HCEC 1CT (cell line): ENCODE measurements around the gene SPNS3.

Experiments used
- DNase-seq: peaks from one replicate; pipeline ENCODE4 v3.0.0-alpha.2; 2017

SPNS3 gene, protein sequence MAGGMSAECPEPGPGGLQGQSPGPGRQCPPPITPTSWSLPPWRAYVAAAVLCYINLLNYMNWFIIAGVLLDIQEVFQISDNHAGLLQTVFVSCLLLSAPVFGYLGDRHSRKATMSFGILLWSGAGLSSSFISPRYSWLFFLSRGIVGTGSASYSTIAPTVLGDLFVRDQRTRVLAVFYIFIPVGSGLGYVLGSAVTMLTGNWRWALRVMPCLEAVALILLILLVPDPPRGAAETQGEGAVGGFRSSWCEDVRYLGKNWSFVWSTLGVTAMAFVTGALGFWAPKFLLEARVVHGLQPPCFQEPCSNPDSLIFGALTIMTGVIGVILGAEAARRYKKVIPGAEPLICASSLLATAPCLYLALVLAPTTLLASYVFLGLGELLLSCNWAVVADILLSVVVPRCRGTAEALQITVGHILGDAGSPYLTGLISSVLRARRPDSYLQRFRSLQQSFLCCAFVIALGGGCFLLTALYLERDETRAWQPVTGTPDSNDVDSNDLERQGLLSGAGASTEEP

DNA sequence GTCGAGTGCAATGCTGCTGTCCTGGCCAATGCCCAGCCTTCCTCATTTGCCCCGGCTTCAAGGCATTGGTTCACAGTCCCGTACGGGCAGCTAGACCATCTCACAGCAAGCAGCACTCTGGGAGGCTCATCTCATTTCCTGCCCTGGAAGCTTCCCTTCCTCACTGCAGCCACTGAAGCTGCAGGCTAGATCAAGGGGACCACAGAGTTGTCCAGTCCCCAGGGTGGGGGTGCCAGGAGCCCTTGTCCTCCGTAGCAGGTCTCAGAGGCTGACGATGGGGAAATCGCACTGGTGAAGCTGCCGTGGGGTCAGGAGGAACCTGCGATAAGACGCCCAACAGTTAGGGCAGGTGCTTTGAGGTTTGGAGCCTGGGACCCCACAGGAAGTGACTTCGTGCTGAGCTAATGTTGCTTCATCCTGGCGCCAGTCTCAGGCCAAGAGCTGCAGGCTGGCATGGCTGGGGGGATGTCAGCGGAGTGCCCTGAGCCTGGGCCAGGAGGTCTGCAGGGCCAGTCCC, at the start of gene SPNS3:
Gene SPNS3 (plus strand): TSS at position 426 of the 517 bp plus-strand sequence. CDS start 28 bp downstream, at position 454.
- DNase-seq = no peak

DNA sequence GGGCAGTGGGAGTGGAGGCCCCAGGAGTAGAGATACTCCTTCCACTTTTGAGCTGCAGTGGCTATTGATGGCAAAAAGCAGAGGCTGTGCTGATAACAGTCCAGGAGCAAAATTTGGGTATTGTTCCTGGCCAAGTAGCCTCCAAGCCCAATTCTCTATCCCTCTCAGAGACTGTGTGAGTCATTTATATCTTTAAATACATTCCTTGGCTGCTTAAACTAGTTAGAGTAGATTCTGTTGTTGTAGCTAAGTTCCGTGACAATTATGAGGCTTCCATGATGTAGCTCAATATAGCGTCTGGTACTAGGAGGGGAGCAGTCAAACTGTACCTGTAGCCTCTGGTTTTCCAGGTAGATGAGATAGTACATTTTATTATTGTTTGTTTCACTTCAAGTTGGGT, 47.3 kb upstream of the SPNS3 start:
- DNase-seq = peak; percentile 23

DNA sequence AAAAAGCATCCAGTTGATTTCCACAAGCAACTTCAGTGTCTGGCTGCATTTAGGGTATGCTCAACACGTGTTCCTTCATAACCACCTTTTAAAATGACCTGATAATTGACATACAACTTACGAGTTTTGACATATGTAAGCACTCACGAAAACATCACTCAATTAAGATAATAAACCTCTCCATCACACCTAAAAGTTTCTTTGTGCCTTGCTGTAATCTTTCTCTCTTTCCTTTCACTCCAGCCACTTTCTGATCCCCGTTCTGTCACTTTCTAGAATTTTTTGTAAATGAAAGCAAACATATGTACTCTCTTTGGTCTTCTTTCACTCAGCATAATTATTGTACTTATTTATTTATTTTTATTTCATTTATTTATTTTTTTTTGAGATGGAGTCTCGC, 46.6 kb upstream of the SPNS3 start:
- no peak for DNase-seq

DNA sequence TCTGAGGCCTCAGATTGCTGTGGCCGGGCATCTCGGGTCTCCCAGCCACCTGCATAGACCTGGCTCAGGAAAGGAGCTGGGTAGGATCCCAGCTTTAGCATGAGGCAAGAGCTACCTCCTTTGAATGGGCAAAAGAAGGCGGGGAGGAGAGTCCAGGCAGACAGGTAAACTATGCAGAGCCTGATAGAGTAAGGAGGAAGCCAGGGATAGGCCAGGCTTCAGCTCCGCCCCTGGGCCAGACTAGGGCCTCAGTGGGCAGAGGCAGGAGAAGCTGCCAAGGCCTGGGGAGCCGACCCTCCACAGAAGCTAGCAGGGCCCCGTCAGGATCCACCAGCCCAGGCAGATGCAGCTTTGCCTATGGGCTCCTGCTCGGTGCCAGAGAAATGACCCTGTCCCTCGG, 44.7 kb upstream of the SPNS3 start:
- no peak for DNase-seq

DNA sequence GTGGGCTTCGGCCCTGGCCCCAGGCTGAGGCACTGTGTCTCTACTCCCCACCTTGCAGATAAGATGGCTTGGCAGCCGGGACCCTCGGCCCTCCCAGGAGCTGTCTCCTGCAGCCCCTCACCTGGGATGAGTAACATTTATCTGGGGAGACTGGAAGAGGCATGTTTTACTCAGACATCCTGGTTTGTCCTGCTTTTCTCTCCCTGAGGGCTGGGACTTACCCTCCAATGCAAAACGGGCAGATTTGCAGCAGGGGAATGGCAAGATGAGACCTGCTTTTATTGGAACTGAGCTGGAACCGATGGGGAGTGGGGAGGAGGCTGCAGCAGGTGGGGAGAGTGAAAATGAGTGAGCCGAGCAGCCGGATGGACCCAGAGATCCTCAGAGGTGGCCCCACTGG, 39.9 kb upstream of the SPNS3 start:
- no peak for DNase-seq

DNA sequence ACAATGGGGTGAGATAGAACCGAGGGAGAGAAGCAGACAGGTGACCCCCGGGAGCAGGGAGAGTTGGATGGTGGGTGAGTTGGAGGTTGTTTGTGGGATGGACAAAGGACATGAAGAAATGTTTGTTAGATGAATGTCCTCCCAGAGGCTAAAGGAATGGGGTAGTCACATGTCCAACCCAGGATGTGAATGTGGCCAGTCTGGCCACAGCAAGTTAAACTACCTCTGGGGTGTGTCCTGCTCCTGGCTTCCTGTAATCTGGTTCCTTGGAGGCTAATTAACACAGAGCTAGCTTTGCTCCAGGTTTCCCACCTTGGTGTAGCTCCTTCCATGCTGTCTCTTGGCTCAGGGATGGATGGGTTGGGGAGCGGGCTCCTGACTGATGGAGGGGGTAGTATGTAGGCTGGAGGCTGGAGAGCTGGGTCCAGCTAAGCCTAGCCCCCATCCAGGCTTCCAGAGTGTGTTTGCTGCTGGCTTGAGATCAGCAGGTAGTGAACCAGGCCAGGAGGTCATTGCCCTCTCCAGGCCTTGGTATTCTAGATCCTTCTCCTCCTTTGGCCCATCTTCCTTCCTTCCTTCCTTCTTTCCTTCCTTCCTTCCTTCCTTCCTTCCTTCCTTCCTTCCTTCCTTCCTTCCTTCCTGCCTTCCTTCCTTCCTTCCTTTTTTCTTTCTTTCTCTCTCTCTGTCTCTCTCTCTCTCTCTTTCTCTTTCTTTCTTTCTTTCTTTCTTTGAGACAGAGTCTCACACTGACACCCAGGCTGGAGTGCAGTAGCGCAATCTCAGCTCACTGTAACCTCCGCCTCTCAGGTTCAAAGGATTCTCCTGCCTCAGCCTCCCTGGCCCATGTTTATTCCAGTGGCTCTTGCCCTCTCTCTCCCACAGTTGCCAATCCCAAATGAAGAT, 39.3 kb upstream of the SPNS3 start:
- DNase-seq = no peak

DNA sequence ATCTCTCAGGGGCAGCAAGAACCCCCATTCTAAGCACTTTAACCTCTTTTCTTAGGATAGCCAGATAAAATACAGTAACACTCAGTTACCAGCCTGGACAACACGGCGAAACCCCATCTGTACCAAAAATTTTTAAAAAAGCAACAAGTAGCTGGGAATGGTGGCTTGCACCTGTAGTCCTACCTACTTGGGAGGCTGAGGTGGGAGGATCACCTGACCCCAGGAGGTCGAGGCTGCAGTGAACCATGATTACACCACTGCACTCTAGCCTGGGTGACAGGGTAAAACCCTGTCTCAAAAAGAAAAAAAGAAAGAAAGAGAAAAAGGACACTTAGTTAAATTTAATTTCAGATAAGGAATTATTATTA, 38.6 kb upstream of the SPNS3 start:
- no peak for DNase-seq

DNA sequence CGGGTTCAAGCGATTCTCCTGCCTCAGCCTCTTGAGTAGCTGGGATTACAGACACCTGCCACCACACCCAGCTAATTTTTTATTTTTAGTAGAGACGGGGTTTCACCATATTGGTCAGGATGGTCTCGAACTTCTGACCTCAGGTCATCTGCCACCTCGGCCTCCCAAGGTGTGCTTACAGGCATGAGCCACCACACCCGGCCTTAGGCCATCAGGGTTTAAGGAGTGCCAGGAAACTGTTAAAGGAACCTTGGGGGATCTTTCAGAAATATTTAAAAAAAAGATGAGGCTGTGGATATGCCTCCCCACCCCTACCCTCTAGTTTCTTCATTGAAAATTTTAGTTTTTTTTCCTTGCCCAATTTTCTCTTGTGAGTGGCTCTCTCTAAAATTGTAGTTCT, 35.9 kb upstream of the SPNS3 start:
- no peak for DNase-seq

DNA sequence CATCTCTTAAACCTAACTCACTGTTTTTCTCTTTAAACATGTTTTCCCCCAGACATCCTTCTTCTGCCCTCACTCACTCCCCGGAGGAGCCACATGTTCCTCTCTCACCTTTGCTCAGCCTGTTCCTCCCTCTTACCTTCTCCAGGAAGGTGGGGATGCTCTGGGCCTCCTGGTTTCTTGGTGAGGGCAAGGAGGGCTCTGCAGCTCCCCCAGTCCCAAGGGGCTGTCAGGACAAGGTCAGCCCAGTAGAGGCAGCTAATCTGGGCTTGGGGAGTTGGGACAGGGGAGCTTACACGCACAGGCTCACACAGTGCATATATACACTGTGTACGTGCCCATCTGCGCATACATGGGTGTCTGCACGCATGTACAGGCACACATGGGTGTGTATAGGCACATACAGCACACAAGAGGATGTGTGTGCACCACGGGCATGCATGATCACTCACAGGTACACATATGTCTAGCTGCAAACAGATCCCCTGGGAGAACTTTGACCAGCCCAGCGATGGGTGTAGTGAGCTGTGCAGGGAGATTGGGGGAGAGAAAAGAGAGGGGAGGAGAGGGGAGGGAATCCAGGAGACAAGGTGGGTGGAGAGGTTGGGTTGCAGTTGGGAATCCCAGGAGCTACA, 28.6 kb upstream of the SPNS3 start:
- DNase-seq = no peak

DNA sequence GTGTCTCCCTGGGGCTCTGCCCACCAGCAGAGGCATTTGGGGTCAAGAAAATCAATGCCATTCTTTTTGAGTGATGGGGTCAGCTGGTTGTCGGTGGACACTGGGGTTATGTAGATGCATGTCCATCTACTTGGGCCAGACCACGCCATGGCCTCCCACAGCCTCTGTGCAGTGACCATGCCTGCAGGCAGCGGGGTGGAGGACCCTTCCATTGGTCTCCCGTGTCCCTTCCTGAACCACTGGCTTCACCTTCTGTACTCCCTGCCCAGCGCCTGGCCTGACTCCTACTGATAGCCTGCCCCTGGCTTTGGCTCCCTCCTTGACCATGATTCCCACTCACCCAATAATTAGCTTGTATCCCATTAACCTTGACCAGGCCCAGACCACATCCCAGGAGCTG, 28.0 kb upstream of the SPNS3 start:
- no peak for DNase-seq

DNA sequence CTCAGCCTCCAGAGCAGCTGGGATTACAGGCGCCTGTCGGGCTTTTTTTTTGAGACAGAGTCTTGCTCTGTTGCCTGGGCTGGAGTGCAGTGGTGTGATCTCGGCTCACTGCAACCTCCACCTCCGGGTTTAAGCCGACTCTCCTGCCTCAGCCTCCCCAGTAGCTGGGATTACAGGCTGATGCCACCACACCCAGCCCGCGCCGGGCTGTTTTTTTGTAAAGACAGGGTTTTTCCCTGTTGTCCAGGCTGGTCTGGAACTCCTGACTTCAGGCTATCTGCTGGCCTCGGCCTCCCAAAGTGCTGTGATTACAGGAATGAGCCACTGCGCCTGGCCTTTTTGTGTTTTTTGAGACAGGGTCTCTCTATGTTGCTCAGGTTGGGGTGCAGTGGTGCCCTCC, 27.4 kb upstream of the SPNS3 start:
- no peak for DNase-seq

DNA sequence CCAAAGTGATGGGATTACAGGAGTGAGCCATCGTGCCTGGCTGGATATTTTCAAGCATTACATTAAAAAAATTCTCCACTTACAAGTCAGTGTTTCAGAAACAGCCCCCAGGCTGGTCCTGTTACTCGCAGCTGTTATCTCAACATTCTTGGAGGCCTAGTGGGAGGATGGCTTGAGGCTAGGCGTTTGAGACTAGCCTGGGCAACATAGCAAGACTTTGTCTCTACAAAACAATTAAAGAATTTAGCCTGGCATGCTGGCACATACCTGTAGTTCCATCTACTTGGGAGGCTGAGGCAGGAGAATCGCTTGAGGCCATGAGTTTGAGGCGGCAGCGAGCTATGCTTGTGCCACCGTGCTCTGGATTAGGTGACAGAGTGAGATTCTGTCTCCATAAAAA, 26.5 kb upstream of the SPNS3 start:
- no peak for DNase-seq

DNA sequence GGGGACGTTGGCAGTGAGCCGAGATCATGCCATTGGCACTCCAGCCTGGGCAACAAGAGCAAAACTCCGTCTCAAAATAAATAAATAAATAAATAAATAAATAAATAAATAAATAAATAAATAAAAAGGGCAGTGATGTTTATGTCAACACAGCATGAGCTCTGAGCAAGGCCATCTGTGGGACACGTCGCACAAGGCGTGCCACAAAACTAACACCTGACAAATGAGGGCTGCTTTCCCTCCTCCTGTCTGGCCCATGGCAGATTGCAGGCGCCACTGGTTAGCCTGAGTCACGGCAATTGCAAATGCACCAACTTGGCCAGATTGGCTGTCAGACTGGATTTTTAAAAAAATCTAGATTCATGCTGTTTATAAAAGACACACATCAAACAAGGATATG, 25.9 kb upstream of the SPNS3 start:
- no peak for DNase-seq

DNA sequence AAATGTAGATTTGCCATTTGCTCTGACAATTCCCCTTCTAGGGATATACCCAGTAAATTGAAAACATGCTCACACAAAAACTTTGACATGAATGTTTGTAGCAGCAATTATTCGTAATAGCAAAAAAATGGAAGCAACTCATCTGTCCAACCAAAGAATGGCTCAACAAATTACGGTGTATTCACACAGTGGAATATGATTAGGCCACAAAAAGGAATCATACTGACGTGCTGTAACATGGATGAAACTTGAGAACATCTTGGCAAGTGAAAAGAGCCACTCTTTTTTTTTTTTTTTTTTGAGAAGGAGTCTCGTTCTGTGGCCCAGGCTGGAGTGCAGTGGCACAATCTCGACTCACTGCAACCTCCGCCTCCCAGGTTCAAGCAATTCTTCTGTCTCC, 24.1 kb upstream of the SPNS3 start:
- no peak for DNase-seq

DNA sequence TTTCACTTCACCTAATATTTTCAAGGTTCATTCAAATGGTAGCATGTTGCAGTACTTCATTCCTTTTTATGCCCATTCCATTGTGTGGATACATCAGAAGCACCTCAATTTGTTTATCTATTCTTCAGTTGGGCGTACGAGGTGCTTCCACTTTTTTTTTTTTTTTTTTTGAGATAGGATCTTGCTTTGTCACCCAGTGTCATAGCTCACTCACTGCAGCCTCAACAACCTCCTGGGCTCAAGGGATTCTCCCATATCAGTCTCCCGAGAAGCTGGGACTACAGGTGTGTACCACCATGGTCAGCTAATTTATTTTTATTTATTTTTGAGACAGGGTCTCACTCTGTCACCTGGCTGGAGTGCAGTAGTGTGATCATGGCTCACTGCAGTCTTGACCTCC, 22.5 kb upstream of the SPNS3 start:
- no peak for DNase-seq

DNA sequence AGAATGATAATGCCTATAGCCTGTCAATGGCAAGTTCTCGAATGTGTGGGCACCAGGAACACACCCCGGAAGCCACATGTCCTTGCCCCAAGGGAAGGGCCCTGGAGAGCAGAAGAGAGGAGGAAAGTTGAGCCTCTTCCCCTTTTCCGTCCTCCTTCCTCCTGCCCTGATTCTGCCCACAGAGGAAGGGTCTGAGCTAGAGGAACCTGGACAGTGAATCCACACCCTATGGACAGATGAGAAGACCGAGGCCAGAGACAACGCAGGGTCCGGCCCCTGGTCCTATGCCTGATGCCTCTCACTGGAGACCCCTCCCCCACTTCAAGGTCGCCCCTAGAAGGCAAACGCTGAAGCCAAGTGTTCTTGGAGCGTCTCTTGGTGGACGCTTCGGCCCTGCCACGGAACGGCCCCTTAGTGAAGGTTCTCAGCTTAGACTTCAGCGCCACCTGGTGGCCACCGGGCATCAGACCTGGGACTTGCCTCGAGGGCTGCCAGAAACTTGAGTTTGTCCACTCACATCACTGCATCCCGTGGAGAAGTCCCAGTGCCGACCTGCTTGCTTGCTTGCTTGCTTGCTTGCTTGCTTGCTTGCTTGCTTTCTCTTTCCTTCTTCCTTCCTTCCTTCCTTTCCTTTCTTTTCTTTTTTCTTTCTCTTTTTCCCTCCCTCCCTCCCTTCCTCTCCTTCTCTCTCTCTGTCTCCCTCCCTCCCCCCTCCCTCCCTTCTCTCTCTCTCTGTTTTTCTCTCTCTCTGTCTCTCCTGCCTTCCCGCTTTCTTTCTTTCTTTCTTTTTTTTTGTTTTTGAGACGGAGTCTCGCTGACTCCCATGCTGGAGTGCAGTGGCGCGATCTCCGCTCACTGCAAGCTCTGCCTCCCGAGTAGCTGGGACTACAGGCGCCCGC, 20.6 kb upstream of the SPNS3 start:
- peak; percentile 68 for DNase-seq

DNA sequence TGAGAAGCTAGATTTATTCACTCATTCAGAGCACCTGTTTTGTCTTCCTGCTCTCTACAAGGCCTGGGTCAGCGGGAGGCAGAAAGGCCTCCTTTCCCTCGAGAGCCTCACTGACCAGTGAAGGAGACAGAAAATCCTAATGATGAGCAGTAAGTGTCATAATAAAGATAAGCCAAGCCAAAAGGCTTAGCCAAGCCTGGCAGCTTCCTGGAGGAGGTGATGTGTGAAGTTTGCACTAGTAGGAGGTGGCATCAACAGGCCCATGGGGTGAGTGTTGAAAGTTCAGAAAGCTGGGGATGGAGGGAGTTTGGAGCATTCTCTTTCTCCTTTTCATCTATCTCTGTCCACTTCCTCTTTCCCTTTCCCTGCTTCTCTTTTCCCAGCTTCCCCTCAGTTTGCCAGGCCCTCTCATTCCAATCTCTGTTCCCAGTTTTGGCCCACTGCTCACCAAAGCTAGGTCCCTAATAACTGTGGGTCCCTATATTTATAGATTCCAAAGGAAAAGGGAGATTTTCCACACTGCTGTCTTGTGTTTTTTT, 16.5 kb upstream of the SPNS3 start:
- DNase-seq = no peak

DNA sequence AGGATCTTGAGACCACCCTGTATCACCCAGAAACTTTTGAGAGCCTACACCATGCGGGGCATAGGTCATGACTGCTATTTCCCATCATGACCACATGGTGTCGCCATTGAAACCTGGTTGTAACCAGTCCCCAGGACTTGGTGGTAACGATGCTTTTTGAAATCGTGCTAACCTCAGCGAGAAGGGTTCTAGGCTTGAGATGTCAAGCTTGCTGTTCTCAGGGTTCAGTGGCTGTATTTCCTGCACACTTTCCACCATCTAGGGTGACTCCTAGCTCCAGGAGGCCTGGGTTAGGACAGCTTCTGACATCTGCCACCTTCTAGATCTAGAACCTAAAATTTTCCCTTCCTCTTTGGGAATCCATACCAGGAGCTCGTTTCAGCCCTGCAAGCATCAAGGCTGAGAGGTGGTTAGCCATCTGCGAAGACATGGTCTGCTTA, 13.0 kb upstream of the SPNS3 start:
- peak; percentile 59 for DNase-seq

DNA sequence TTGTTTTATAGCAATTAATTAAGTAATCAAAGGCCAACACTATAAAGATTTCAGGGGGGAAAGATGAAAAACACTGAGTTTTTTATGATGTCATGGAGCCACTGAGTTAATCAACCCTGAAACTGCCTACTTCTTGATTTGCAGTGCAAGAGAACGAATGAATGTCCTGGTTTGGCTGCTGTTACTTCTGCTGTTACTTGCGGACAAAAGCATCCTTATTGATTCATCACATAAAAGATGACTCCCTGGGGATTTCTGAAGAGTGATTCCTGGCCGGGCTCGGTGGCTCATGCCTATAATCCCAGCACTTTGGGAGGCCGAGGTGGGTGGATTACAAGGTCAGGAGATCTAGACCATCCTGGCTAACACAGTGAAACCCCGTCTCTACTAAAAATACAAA, 10.9 kb upstream of the SPNS3 start:
- DNase-seq = no peak

DNA sequence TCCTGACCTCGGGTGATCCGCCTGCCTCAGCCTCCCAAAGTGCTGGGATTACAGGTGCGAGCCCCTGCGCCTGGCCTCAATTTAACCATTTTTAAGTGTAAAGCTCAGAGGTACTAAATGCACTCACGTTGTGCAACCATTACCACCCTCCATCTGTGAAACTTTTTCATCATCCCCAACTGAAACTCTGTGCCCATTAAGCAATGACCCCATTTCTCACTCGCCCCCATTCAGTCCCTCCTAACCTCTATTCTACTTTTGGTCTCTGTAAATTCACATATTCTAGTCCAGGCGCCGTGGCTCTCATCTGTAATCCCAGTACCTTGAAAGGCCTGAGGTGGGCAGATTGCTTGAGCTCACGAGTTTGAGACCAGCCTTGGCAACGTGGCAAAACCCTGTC, 8.3 kb upstream of the SPNS3 start:
- no peak for DNase-seq

DNA sequence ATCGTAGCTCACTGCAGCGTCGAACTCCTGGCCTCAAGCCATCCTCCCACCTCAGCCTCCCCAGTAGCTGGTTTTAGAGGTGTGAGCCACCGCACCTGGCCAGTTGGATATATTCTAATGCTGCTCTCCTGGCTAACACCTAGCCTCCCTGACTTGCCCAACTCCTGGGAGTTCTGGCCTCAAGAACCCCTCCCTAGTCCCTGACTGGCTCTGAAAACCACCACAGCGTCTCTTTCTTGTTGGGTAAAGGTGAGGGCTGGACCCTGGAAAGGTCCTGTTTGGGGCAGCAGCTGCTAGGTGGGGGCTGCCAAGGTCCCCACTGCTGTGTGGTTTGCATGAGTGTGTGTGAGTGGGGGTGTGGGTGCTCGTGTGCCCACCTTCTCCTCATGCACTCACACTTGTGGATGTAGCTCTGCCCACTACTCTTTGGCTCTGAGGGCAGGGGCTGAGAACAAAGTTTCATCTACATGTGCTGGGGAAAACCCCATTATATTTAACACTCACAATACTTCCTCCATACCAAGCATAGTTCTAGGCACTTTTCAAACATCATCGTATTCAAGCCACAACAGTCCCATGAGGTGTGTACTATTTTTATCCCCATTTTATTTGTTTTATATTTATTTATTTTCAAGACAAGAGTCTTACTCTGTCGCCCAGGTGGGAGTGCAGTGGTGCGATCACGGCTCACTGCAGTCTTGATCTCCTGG, 7.1 kb upstream of the SPNS3 start:
- no peak for DNase-seq
